Spleen (tissue), 11 donors: ENCODE results near the gene DNAH14. TPM values are rescaled to one million over a fixed set of nuclear protein-coding genes. Genes with fewer than 3 reads are reported as not detected.

ENCODE experiments used
- DNase-seq: peaks from one replicate; pipeline ENCODE4 v3.0.0-alpha.2; 2020
- H3K27ac ChIP-seq, 8 donors: fragments of 200-600 bp; sonication (generic) in 7 of 8; 1 replicate in 4 of 8; 2 replicates in 4 of 8; pipeline versions ENCODE4 v1.5.0 to v1.8.0; 2016 to 2021; ENCODE audit warnings: inconsistent platforms in 4 of 8, mild to moderate bottlenecking in 4 of 8, moderate library complexity in 1 of 8
- H3K27me3 ChIP-seq, 7 donors: fragments of 200-600 bp; sonication (generic) in 6 of 7; replicated peaks in 1 of 7; 1 replicate in 4 of 7; 2 replicates in 3 of 7; pipeline versions ENCODE4 v1.5.0 to v1.8.0; 2016 to 2021; ENCODE audit warnings: inconsistent platforms in 3 of 7, mild to moderate bottlenecking in 1 of 7
- H3K36me3 ChIP-seq, 6 donors: fragments of 200-600 bp; sonication (generic) in 5 of 6; 1 replicate in 4 of 6; 2 replicates in 2 of 6; pipeline versions ENCODE4 v1.5.0 to v1.8.0; 2016 to 2021; ENCODE audit warnings: inconsistent platforms in 2 of 6
- H3K4me1 ChIP-seq, 6 donors: fragments of 200-600 bp; sonication (generic) in 5 of 6; 1 replicate in 3 of 6; 2 replicates in 3 of 6; pipeline versions ENCODE4 v1.5.0 to v1.8.0; 2016 to 2021; ENCODE audit warnings: inconsistent platforms in 3 of 6
- H3K4me3 ChIP-seq, 8 donors: fragments of 200-600 bp; sonication (generic) in 7 of 8; 1 replicate in 4 of 8; 2 replicates in 4 of 8; pipeline versions ENCODE4 v1.5.0 to v1.8.0; 2016 to 2021; ENCODE audit warnings: inconsistent platforms in 4 of 8, mild to moderate bottlenecking in 4 of 8, moderate library complexity in 2 of 8
- H3K9me3 ChIP-seq, 8 donors: fragments of 200-600 bp; sonication (generic) in 7 of 8; 1 replicate in 4 of 8; 2 replicates in 4 of 8; pipeline versions ENCODE4 v1.5.0 to v1.8.0; 2016 to 2021; ENCODE audit warnings: inconsistent platforms in 4 of 8
- CTCF ChIP-seq, 11 experiments: fragments of 200-600 bp in 7 of 11; fragments of 450-650 bp in 4 of 11; sonication (generic) in 4 of 11; IDR thresholded peaks in 8 of 11; conservative IDR thresholded peaks in 3 of 11; 1 replicate in 7 of 11; 2 replicates in 4 of 11; pipeline versions ENCODE4 v1.4.0 to v1.8.0; 2016 to 2021; ENCODE audit warnings: antibody characterized with exemption in 11 of 11, inconsistent platforms in 4 of 11, mild to moderate bottlenecking in 1 of 11
- POLR2A ChIP-seq, 3 donors: fragments of 450-650 bp; IDR thresholded peaks; one replicate each; pipeline ENCODE4 v1.5.1; 2017; ENCODE audit warnings: antibody characterized with exemption in 3 of 3, mild to moderate bottlenecking in 1 of 3
- POLR2AphosphoS5 ChIP-seq, 3 donors: sonication (generic); formaldehyde crosslinking; IDR thresholded peaks; one replicate each; pipeline ENCODE4 v1.5.1; 2017; ENCODE audit warnings: antibody characterized with exemption in 3 of 3
- WGBS, 5 donors: extraction: QIAGEN DNeasy Blood & Tissue Kit in 3 of 5; methylation state at CpG; one replicate each; pipeline versions ENCODE4 v1.1.5 to v1.1.7; 2013 to 2018; 5-methylcytosine and 5-hydroxymethylcytosine counted together
- intact Hi-C: fragments of 100-400 bp; cut with DNase I; formaldehyde crosslinking; loops from one replicate; pipeline ENCODE4 v1.15.0; 2023; ENCODE audit warnings: low total_unique reads
- polyA plus RNA-seq, 3 donors: library from polyadenylated mRNA; stranded (reverse); fragments of 200-250 nt; gene quantifications; one replicate each; pipeline ENCODE4 v1.2.1, GENCODE V29; 2013
- total RNA-seq, 7 donors: library from RNA; depleted of rRNA in 3 of 7; stranded (reverse); fragments of >200 nt in 3 of 7; fragmentation: NEBNext Ultra II Directional in 4 of 7; extraction: Animal tissue kit (Norgen Biotek cat#: 25700) in 4 of 7; gene quantifications; one replicate each; pipeline versions ENCODE4 v1.1.0 to v1.2.1, GENCODE V29; 2016 to 2021
- donor health status: healthy with polysubstance abuse.
- donor health status: DM: no; HTN: no; CAD: no; lungs with moderate emphysema.
- donor health status: DM: no; HTN: no; CAD: no.
- donor health status: Bipolar disorder and iron deficiency.
- donor health status: healthy.
- donor health status: DM: no; HTN: no; CAD: no.
- donor health status: DM: yes; HTN: yes; CAD: no.

Gene DNAH14
- total and polyA plus RNA-seq, 10 donors: 0.70 to 6.4 (median 4.8) TPM

- TF ChIP-seq CTCF (IDR thresholded peaks at IDR 0.05 in 8 of 11, conservative IDR thresholded peaks at IDR 0.05 in 3 of 11): no peak
- no peak for TF ChIP-seq POLR2A (IDR thresholded peaks at IDR 0.05)
- Histone ChIP-seq H3K36me3 (no peaks in the 10 kb centered on the region), H3K27ac (no peak overlapping the region), H3K9me3 (peaks cover 0 to 3% (median 0%) of the 10 kb centered on the region in 8 donors), H3K27me3 (peaks cover 0 to 7% (median 0%) of the 10 kb centered on the region in 7 donors), H3K4me3 (no peak overlapping the region), H3K4me1 (no peaks in the 10 kb centered on the region)
- intact Hi-C loops: no loop called here
- WGBS, 5 donors: 71 to 88% (median 86%) methylated on average over 7 of the region's 7 CpGs
- DNase-seq: no peak
Measured at GRCh38 chr1:225342695-225343094, 413.2 kb downstream of the DNAH14 start.

GRCh38 chr1:225343618-225344017 lies 414.1 kb downstream of the DNAH14 start:
- no peak for TF ChIP-seq CTCF (IDR thresholded peaks at IDR 0.05 in 8 of 11, conservative IDR thresholded peaks at IDR 0.05 in 3 of 11)
- no peak for TF ChIP-seq POLR2AphosphoS5 (IDR thresholded peaks at IDR 0.05)
- no peak for TF ChIP-seq POLR2A (IDR thresholded peaks at IDR 0.05)
- Histone ChIP-seq H3K27me3 (peaks cover 0 to 7% (median 0%) of the 10 kb centered on the region in 7 donors), H3K4me1 (no peaks in the 10 kb centered on the region), H3K36me3 (no peaks in the 10 kb centered on the region), H3K9me3 (peaks cover 0 to 12% (median under 1%) of the 10 kb centered on the region in 8 donors), H3K4me3 (no peak overlapping the region), H3K27ac (no peak overlapping the region)
- no peak for DNase-seq
- intact Hi-C loops: no loop called here

- no peaks in the 10 kb centered on the region for H3K36me3 ChIP-seq
- 23 to 42% (median 27%) methylated on average over 3 of the region's 3 CpGs for WGBS, 5 donors
- H3K4me1 ChIP-seq: no peaks in the 10 kb centered on the region
- H3K9me3 ChIP-seq: peaks cover 0 to 12% (median 4%) of the 10 kb centered on the region in 8 donors
- H3K27ac ChIP-seq: no peak overlapping the region
- H3K27me3 ChIP-seq: no peaks in the 10 kb centered on the region
- intact Hi-C loops: no loop called here
- H3K4me3 ChIP-seq: no peak overlapping the region
- no peak for TF ChIP-seq POLR2AphosphoS5 (IDR thresholded peaks at IDR 0.05)
- TF ChIP-seq POLR2A (IDR thresholded peaks at IDR 0.05): no peak
- no peak for TF ChIP-seq CTCF (IDR thresholded peaks at IDR 0.05 in 8 of 11, conservative IDR thresholded peaks at IDR 0.05 in 3 of 11)
- DNase-seq: no peak
Measured at GRCh38 chr1:225347123-225347683, 417.7 kb downstream of the DNAH14 start.

GRCh38 chr1:225348400-225348799 lies 418.9 kb downstream of the DNAH14 start:
- Histone ChIP-seq H3K27me3 (no peaks in the 10 kb centered on the region), H3K27ac (no peak overlapping the region), H3K36me3 (no peaks in the 10 kb centered on the region), H3K4me3 (no peak overlapping the region), H3K9me3 (peaks cover 0 to 12% (median 4%) of the 10 kb centered on the region in 8 donors), H3K4me1 (no peaks in the 10 kb centered on the region)
- intact Hi-C loops: no loop called here
- TF ChIP-seq POLR2A (IDR thresholded peaks at IDR 0.05) (no peak), CTCF (IDR thresholded peaks at IDR 0.05 in 8 of 11, conservative IDR thresholded peaks at IDR 0.05 in 3 of 11) (no peak), POLR2AphosphoS5 (IDR thresholded peaks at IDR 0.05) (no peak)
- no peak for DNase-seq
